Panc1 (cell line): ENCODE data around the gene PPP1R8. TPM values are rescaled to one million over a fixed set of nuclear protein-coding genes. Genes with fewer than 3 reads are reported as not detected.

ENCODE experiments used
- ATAC-seq: fragments of 200-7000 bp; cut with Tn5 transposase; 2 replicates; pipeline ENCODE4 v1.9.1; 2020; ENCODE audit warnings: mild to moderate bottlenecking, moderate library complexity
- BruUV-seq: library from RNA; stranded (reverse); fragments of 400-500 nt; replicated peaks from 2 replicates; lab custom pipeline; 2021; lab: Mats Ljungman, UMichigan
- CTCF ChIA-PET: fragments of 300-600 bp; sonication (Branson Sonifier 250); formaldehyde crosslinking; loops from one replicate; lab custom pipeline; 2022; ENCODE audit warnings: antibody characterized with exemption; lab: Charles Lee
- POLR2A ChIA-PET: fragments of 300-600 bp; sonication (Branson Sonifier 250); formaldehyde crosslinking; loops from one replicate; lab custom pipeline; 2022; ENCODE audit warnings: antibody characterized with exemption; lab: Charles Lee
- DNase-seq: peaks from one replicate; pipeline ENCODE4 v3.0.0-alpha.2; 2010; ENCODE audit warnings: low read depth, low spot score
- H3K27ac ChIP-seq: 2 replicates; pipeline ENCODE4 v1.5.1; 2011; ENCODE audit warnings: mild to moderate bottlenecking, low read length, inconsistent platforms
- H3K27me3 ChIP-seq: fragments of 200-500 bp; sonication (Bioruptor generic); 2 replicates; pipeline ENCODE4 v1.6.0; 2014; ENCODE audit warnings: low read length, inconsistent platforms; ENCODE audit not compliant: control insufficient read depth, insufficient read depth
- H3K36me3 ChIP-seq: fragments of 200-500 bp; sonication (Bioruptor generic); 2 replicates; pipeline ENCODE4 v1.5.1; 2014; ENCODE audit warnings: inconsistent platforms, mild to moderate bottlenecking, low read length, moderate library complexity; ENCODE audit not compliant: control insufficient read depth, insufficient read depth
- H3K4me1 ChIP-seq: 2 replicates; pipeline ENCODE4 v1.5.1; 2011; ENCODE audit warnings: inconsistent platforms, mild to moderate bottlenecking, low read length, moderate library complexity; ENCODE audit not compliant: control insufficient read depth, insufficient read depth
- H3K4me3 ChIP-seq, 2 experiments: 2 replicates each; pipeline ENCODE4 v1.5.1; 2011 to 2012; ENCODE audit warnings: low read depth in 2 of 2, low read length in 2 of 2, mild to moderate bottlenecking in 2 of 2, inconsistent platforms in 1 of 2, moderate library complexity in 1 of 2
- H3K9me3 ChIP-seq: fragments of 200-500 bp; sonication (Bioruptor generic); 2 replicates; pipeline ENCODE4 v1.5.1; 2014; ENCODE audit warnings: low read depth, mild to moderate bottlenecking, inconsistent platforms, low read length, moderate library complexity; ENCODE audit not compliant: control insufficient read depth, insufficient read depth
- POLR2AphosphoS5 ChIP-seq: IDR thresholded peaks from 2 replicates; pipeline ENCODE4 v1.6.1; 2012; ENCODE audit warnings: mild to moderate bottlenecking, low read depth, low read length, moderate library complexity
- REST ChIP-seq, 2 experiments: IDR thresholded peaks; 2 replicates each; pipeline ENCODE4 v1.6.1; 2011 to 2012; ENCODE audit warnings: low read depth in 2 of 2, control low read depth in 1 of 2, low read length in 1 of 2, mild to moderate bottlenecking in 1 of 2, moderate library complexity in 1 of 2; ENCODE audit not compliant: insufficient read depth in 1 of 2
- SIN3A ChIP-seq: IDR thresholded peaks from 2 replicates; pipeline ENCODE4 v1.6.1; 2012; ENCODE audit warnings: low read depth, mild to moderate bottlenecking, low read length, moderate library complexity, borderline replicate concordance; ENCODE audit not compliant: insufficient read depth
- TCF7L2 ChIP-seq: IDR thresholded peaks from 2 replicates; pipeline ENCODE4 v1.6.1; 2011; ENCODE audit warnings: mild to moderate bottlenecking, low read depth, low read length, inconsistent platforms
- in situ Hi-C: cut with HindIII; loops from 2 replicates; pipeline ENCODE4 v1.10.0; 2016; ENCODE audit warnings: low sequenced_read_pairs, low pct_unique_long_range_greater_than_20kb
- intact Hi-C: fragments of 100-400 bp; cut with micrococcal nuclease; formaldehyde crosslinking; loops from one replicate; pipeline ENCODE4 v1.10.0; 2022; ENCODE audit not compliant: unreplicated experiment
- total RNA-seq: library from RNA; stranded (reverse); gene quantifications from one replicate; pipeline ENCODE4 v1.2.1, GENCODE V29; 2021; ENCODE audit not compliant: unreplicated experiment
- TF ChIP-seq, protein P1 (sequence below): fragments of 450-650 bp; IDR thresholded peaks from 2 replicates; pipeline ENCODE4 v1.5.1; 2017; ENCODE audit warnings: mild to moderate bottlenecking

The PPP1R8 gene
- total RNA-seq, 1 experiment from 2014 or later = 59.7 TPM

- DNase-seq (no peak), ATAC-seq (no peak)
- BruUV-seq = no TSS peak
- H3K4me1 ChIP-seq = no peaks in the 10 kb centered on the region
- TF ChIP-seq REST (IDR thresholded peaks at IDR 0.05; ENCODE audit: insufficient read depth in 1 of 2, low read depth in 2 of 2, low read length in 1 of 2) = no peak
- TF ChIP-seq, protein P1, sequence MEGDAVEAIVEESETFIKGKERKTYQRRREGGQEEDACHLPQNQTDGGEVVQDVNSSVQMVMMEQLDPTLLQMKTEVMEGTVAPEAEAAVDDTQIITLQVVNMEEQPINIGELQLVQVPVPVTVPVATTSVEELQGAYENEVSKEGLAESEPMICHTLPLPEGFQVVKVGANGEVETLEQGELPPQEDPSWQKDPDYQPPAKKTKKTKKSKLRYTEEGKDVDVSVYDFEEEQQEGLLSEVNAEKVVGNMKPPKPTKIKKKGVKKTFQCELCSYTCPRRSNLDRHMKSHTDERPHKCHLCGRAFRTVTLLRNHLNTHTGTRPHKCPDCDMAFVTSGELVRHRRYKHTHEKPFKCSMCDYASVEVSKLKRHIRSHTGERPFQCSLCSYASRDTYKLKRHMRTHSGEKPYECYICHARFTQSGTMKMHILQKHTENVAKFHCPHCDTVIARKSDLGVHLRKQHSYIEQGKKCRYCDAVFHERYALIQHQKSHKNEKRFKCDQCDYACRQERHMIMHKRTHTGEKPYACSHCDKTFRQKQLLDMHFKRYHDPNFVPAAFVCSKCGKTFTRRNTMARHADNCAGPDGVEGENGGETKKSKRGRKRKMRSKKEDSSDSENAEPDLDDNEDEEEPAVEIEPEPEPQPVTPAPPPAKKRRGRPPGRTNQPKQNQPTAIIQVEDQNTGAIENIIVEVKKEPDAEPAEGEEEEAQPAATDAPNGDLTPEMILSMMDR = no peak
- no peak for TF ChIP-seq SIN3A
- no peak for TF ChIP-seq POLR2AphosphoS5
- no peak for TF ChIP-seq TCF7L2
- intact Hi-C loops = no loop called here
- ChIA-PET CTCF (interaction anchor here (0.5 kb wide), 1 partner anchor 117 kb away, joined by 6 read pairs; no protein-coding TSS in a partner anchor), POLR2A (interaction anchor here (0.5 to 0.6 kb wide), 2 partner anchors 46 to 417 kb away, joined by 3 read pairs; partner anchors contain the start of gene PPP1R8)
- no peak overlapping the region for H3K27ac ChIP-seq
- no peak overlapping the region for H3K4me3 ChIP-seq
- H3K36me3 ChIP-seq = no peaks in the 10 kb centered on the region
- no peaks in the 10 kb centered on the region for H3K9me3 ChIP-seq
- in situ Hi-C loops = no loop called here
- H3K27me3 ChIP-seq = no peaks in the 10 kb centered on the region
Measured at GRCh38 chr1:27784700-27785099, 45.9 kb upstream of the PPP1R8 start.

DNA sequence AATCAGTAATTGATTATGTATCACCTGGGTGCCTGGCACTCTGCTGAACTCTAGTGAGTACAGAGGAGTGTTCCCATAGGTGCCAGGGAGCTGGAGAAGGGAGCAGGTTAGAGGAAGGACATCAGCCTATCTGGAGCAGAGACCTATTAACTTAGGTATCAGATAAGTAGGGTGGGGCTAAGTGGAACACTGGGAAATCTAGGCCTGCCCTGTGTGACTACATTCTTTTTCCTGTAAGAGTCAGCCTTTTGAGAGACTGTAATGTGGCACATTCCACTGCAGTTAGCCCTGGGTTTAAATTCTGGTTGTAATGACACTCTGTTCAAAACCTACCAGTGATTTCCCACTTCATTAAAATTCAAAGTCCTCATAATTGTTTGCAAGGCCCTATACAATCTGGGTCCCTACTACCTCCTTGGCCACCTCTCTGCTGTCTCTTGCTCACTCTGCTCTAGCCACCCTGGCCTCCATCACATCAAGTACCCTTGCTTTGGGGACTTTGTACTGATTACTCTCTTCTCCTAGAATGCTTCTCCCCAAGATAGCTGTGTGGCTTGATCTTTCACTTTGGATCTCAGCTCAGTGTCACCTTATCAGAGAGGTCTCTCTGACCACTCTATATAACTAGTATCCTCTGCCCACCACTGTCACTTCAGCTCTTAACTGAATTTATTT lies 44.7 kb upstream of the PPP1R8 start:
- BruUV-seq = no TSS peak
- DNase-seq (no peak), ATAC-seq (no peak)
- Histone ChIP-seq H3K27me3 (no peaks in the 10 kb centered on the region), H3K27ac (no peak overlapping the region), H3K36me3 (no peaks in the 10 kb centered on the region), H3K4me3 (no peak overlapping the region), H3K4me1 (no peaks in the 10 kb centered on the region), H3K9me3 (no peaks in the 10 kb centered on the region)
- CTCF ChIA-PET = no interaction called here
- TF ChIP-seq, protein P1 = no peak
- TF ChIP-seq SIN3A = no peak
- TF ChIP-seq REST (IDR thresholded peaks at IDR 0.05; ENCODE audit: insufficient read depth in 1 of 2, low read depth in 2 of 2, low read length in 1 of 2) = no peak
- TF ChIP-seq POLR2AphosphoS5 = no peak
- TF ChIP-seq TCF7L2 = no peak
- intact Hi-C loops = no loop called here
- POLR2A ChIA-PET = no interaction called here
- in situ Hi-C loops = no loop called here
